ENCODE data around the gene HOXA10. TPM values are rescaled to one million over a fixed set of nuclear protein-coding genes. Genes with fewer than 3 reads are reported as not detected.

HOXA10 gene
- total and polyA plus RNA-seq, 7 donors = 0.81 to 77.5 (median 25.6) TPM; not detected in 1

GRCh38 chr7:27151341-27151930 is 22.7 kb downstream of the HOXA10 start:
- 6 to 9% (median 6%) methylated on average over 26 to 27 of the region's 27 CpGs for WGBS, 3 donors
- no peaks in the 10 kb centered on the region for H3K36me3 ChIP-seq (ENCODE audit: insufficient read depth in 1 of 2, low read depth in 1 of 2)
- no peaks in the 10 kb centered on the region for H3K27me3 ChIP-seq (ENCODE audit: insufficient read depth in 3 of 3, low read length in 2 of 3)
- ATAC-seq (no peak), DNase-seq (no peak)
- no peaks in the 10 kb centered on the region for H3K9me3 ChIP-seq
- TF ChIP-seq, protein P1, sequence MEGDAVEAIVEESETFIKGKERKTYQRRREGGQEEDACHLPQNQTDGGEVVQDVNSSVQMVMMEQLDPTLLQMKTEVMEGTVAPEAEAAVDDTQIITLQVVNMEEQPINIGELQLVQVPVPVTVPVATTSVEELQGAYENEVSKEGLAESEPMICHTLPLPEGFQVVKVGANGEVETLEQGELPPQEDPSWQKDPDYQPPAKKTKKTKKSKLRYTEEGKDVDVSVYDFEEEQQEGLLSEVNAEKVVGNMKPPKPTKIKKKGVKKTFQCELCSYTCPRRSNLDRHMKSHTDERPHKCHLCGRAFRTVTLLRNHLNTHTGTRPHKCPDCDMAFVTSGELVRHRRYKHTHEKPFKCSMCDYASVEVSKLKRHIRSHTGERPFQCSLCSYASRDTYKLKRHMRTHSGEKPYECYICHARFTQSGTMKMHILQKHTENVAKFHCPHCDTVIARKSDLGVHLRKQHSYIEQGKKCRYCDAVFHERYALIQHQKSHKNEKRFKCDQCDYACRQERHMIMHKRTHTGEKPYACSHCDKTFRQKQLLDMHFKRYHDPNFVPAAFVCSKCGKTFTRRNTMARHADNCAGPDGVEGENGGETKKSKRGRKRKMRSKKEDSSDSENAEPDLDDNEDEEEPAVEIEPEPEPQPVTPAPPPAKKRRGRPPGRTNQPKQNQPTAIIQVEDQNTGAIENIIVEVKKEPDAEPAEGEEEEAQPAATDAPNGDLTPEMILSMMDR (IDR thresholded peaks at IDR 0.05) = no peak
- peak overlapping the region; percentile 75 for H3K4me3 ChIP-seq
- H3K27ac ChIP-seq = peak overlapping the region; percentile 84
- peaks cover 34% of the 10 kb centered on the region for H3K4me1 ChIP-seq
- intact Hi-C loops (cut with DNase I) = loop anchor here in 1 of 2 donors (10.0 kb wide), 1 partner anchor 1267 kb away; no protein-coding TSS in a partner anchor

DNA sequence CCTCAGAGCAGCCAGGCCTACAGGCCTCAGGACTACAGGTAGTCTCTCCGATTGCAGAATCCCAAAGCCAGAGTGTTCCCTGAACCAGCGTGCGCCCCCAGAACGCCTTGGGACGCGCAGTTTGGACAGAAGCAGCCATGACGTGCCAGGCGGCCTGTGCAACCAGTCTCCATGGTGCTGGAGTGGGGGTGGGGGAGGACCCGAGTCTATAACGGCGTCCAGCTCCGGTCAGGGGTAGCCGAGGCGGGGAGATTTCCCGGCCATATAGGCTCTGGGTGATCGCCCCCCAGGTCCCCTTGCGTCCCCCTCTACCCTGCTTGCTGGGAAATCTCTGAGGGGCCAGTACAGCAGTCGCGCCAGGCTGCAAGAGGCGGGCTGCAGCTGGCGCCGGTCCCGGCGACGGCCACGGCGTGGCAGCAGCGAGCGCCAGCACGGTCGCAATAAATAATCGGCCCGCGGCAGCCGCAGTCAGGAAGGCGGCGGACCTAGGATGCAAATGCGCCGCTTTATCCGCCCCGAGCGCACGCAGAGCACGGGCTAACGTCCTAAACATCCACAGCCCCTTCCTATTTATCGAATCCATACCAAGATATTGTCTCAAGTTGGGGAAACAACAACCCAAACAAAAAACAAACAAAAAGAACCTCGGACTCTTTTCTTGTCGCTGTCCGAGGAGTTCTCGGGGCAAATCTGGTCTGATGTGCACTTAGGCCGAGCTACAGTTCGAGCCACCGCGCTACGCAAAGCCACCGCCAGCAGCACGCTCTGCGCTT is 23.4 kb downstream of the HOXA10 start:
- Histone ChIP-seq H3K27ac (peak overlapping the region; percentile 84), H3K4me3 (peak overlapping the region; percentile 75), H3K27me3 (ENCODE audit: insufficient read depth in 3 of 3, low read length in 2 of 3) (no peaks in the 10 kb centered on the region), H3K36me3 (ENCODE audit: insufficient read depth in 1 of 2, low read depth in 1 of 2) (peaks cover 0 to 2% of the 10 kb centered on the region in 2 donors), H3K4me1 (peaks cover 35% of the 10 kb centered on the region), H3K9me3 (no peaks in the 10 kb centered on the region)
- DNase-seq (peak; percentile 84 to 93), ATAC-seq (peak; percentile 73 to 81 (median 75))
- WGBS, 3 donors = 0 to 1% (median 1%) methylated on average over 58 of the region's 58 CpGs
- intact Hi-C loops (cut with DNase I) = loop anchor here in 1 of 2 donors (10.0 kb wide), 1 partner anchor 1266 kb away; no protein-coding TSS in a partner anchor
- TF ChIP-seq, protein P1 (IDR thresholded peaks at IDR 0.05) = peak; percentile 84

DNA sequence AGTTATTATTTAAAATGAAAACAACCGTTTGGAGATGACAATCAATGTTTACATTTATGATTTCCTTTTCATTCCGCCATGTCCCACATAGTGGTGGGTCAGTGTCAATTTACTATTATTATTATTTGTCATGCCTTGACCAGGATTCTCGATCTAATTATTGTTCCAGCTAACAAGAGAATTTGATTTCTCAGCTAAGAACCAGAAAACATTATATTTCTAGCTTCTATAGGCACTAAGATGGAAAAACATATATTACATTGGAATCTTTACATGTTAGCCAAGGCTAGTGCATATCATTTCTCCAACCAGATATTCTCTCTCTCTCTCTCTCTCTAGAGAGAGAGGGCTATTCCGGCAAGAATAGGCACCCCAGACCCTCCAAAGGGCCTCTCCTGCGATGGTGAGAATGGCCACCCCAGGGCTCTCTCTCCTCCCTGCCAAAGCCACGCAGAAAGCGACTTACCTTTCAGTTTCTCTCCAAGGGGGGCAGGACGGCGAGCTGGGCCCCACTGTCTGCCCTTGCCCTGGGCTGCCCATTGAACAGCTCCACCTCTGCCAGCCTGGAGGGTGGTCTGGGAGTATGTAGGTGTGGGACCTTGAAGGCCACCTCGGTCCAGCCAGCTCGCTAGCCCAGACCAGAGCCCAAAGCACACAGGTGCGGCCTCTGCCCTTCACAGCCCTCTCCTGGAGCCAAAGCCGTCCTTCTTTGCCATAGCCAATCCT is 24.1 kb downstream of the HOXA10 start:
- 13 to 30% (median 17%) methylated on average over 13 of the region's 13 CpGs for WGBS, 3 donors
- peak overlapping the region; percentile 84 for H3K27ac ChIP-seq

More for the DNA sequence above, 24.1 kb downstream of the HOXA10 start:
- H3K9me3 ChIP-seq = no peaks in the 10 kb centered on the region
- intact Hi-C loops (cut with DNase I) = loop anchor here in 1 of 2 donors (10.0 kb wide), 2 partner anchors 755 to 1265 kb away; no protein-coding TSS in a partner anchor
- no peak for DNase-seq
- no peaks in the 10 kb centered on the region for H3K27me3 ChIP-seq (ENCODE audit: insufficient read depth in 3 of 3, low read length in 2 of 3)
- peaks cover 0 to 9% of the 10 kb centered on the region in 2 donors for H3K36me3 ChIP-seq (ENCODE audit: insufficient read depth in 1 of 2, low read depth in 1 of 2)
- H3K4me3 ChIP-seq = peak overlapping the region; percentile 75
- TF ChIP-seq, protein P1 (IDR thresholded peaks at IDR 0.05) = no peak
- peaks cover 29% of the 10 kb centered on the region for H3K4me1 ChIP-seq
- peak; percentile 32 to 48 (median 35) for ATAC-seq
